Muscle of back (tissue), 11 donors: ENCODE results near the gene DNAH1. TPM values are rescaled to one million over a fixed set of nuclear protein-coding genes. Genes with fewer than 3 reads are reported as not detected.
A peak's percentile ranks its signal among the peaks of the same experiment; 100 is the strongest.

Experiments used
- DNase-seq, 3 donors: peaks; one replicate each; pipeline versions ENCODE4 v3.0.0 to v3.0.0-alpha.2; 2013
- polyA plus RNA-seq, 10 donors: library from polyadenylated mRNA; unstranded; fragments of 120-200 nt; gene quantifications; one replicate each; pipeline ENCODE4 v1.2.1, GENCODE V29; 2013; ENCODE audit not compliant: insufficient read length in 10 of 10

The DNAH1 gene
- polyA plus RNA-seq, 10 donors: 2.4 to 8.4 (median 4.5) TPM

GRCh38 chr3:52444860-52445793 is 129.0 kb downstream of the DNAH1 start, which contains the start of gene SEMA3G:
Gene SEMA3G, minus strand, starts transcription at chr3:52445103. Its CDS starts 76 bp downstream, at chr3:52445027.
- peak in 1 of 3 donors; percentile 69 for DNase-seq

DNA sequence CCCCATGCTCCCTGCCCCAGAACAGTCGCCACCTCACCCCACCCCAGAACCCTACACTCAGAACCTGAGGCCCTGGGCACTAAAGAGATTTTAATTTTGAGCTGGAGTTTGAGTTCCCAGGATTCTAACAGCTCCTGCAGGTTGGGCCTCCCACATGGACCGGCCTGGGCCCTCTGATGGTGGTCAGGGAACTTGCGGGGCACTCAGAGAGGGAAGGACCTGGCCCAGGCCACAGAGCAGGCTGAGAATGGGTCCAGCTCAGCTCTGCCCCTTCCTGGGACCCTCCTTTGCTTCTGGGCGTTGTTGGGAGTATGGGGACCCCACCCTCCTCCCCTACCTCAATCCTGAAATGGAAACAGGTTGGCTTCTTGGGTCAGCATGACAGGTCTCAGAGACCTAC is 129.9 kb downstream of the DNAH1 start:
- DNase-seq: no peak

GRCh38 chr3:52446631-52447511 is 130.8 kb downstream of the DNAH1 start:
- DNase-seq: peak; percentile 38 to 78 (median 63)

DNA sequence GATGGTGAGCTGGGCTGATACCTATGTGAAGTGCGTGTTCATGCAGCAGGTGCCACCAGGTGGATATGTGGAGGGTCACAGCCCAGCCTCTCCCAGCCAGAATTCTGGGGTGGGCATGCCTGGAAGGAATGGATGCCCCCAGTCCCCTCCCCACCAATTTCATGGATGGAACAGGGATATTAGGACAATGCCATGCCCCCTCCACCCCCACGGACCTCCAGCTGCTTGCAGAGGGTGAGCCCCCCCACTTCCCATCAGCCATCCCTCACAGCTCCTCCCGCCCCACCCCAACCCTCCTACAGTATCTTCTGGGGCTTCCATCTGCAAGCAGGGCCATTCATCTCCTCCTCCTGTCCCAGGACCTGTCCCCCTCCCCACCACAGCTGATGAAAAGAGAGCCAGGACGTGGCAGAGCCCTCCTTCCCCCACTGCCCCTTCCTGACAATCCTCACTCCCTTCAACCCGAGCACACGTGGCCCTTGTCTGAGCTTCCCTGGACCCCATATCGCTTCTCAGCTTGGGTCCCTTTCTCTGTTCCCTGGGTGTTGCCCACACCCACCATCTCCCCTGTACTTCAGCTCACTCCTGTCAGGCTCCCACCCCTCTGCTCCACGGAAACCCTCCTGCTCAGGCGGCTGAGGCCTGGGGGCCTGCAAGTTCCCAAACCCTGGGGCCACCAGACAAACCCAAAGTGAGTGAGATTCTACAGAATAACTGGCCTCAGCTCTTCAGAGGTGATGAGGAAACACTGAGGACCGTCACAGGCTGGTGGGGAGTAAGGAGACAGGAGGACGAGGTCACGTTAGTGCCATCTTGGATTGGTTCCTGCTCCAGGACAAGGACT is 131.6 kb downstream of the DNAH1 start:
- no peak for DNase-seq

Other genes starting within 250 kb of the DNAH1 start
- 1 to 10 TPM; 2.6 to 8.0 (median 4.3) TPM for gene POC1A, start 161.9 kb upstream of the DNAH1 start, polyA plus RNA-seq
- gene ALAS1, start 118.2 kb upstream of the DNAH1 start, polyA plus RNA-seq: 10 to 100 TPM; 28.5 to 32.5 (median 29.3) TPM
- gene TLR9, start 90.7 kb upstream of the DNAH1 start, polyA plus RNA-seq: under 1 TPM in 8 of 10 donors, not detected in 2; 0.05 to 0.33 (median 0.18) TPM
- 10 to 100 TPM; 18.8 to 37.4 (median 23.4) TPM for gene TWF2, start 77.2 kb upstream of the DNAH1 start, polyA plus RNA-seq
- 10 to 100 TPM; 13.2 to 20.7 (median 15.3) TPM for gene PPM1M, start 70.6 kb upstream of the DNAH1 start, polyA plus RNA-seq
- 100 to 1,000 TPM in 1 of 10 donors, 10 to 100 TPM in 9; 77.7 to 106 (median 84.0) TPM for gene WDR82, start 37.7 kb upstream of the DNAH1 start, polyA plus RNA-seq
- gene GLYCTK, start 28.5 kb upstream of the DNAH1 start, polyA plus RNA-seq: 1 to 10 TPM; 2.5 to 8.1 (median 3.5) TPM
- 10 to 100 TPM; 39.1 to 58.9 (median 50.4) TPM for gene BAP1, start 93.7 kb downstream of the DNAH1 start, polyA plus RNA-seq
- 10 to 100 TPM in 2 of 10 donors, 1 to 10 TPM in 8; 6.5 to 13.1 (median 8.7) TPM for gene PHF7, start 94.3 kb downstream of the DNAH1 start, polyA plus RNA-seq
- 10 to 100 TPM; 10.2 to 15.6 (median 13.3) TPM for gene SEMA3G, start 128.8 kb downstream of the DNAH1 start, polyA plus RNA-seq
- 1,000 to 10,000 TPM in 1 of 10 donors, 100 to 1,000 TPM in 9; 325 to 1,057 (median 613) TPM for gene TNNC1, start 137.7 kb downstream of the DNAH1 start, polyA plus RNA-seq
- gene NISCH, start 139.3 kb downstream of the DNAH1 start, polyA plus RNA-seq: 10 to 100 TPM; 54.2 to 96.6 (median 64.4) TPM
- gene STAB1, start 179.0 kb downstream of the DNAH1 start, polyA plus RNA-seq: 10 to 100 TPM; 29.3 to 65.0 (median 46.0) TPM
- gene NT5DC2, start 217.5 kb downstream of the DNAH1 start, polyA plus RNA-seq: 100 to 1,000 TPM in 2 of 10 donors, 10 to 100 TPM in 8; 68.1 to 146 (median 93.2) TPM
- gene UQCC5, start 220.3 kb downstream of the DNAH1 start, polyA plus RNA-seq: 10 to 100 TPM in 6 of 10 donors, 1 to 10 TPM in 4; 7.1 to 18.7 (median 12.6) TPM